NCI-H2196 treated with DMSO at 0.1 percent for 48 hours (cell line): ENCODE results near the gene WDFY4.
"Not testable (repeated sequence)": the region's sequence is repeated elsewhere in the genome, so short reads cannot be mapped to it uniquely, and the experiment has no call there.

ENCODE experiments used
- DNase-seq: peaks from one replicate; lab custom pipeline; 2025; ENCODE audit not compliant: unreplicated experiment; lab: John Stamatoyannopoulos, UW

WDFY4 gene, protein sequence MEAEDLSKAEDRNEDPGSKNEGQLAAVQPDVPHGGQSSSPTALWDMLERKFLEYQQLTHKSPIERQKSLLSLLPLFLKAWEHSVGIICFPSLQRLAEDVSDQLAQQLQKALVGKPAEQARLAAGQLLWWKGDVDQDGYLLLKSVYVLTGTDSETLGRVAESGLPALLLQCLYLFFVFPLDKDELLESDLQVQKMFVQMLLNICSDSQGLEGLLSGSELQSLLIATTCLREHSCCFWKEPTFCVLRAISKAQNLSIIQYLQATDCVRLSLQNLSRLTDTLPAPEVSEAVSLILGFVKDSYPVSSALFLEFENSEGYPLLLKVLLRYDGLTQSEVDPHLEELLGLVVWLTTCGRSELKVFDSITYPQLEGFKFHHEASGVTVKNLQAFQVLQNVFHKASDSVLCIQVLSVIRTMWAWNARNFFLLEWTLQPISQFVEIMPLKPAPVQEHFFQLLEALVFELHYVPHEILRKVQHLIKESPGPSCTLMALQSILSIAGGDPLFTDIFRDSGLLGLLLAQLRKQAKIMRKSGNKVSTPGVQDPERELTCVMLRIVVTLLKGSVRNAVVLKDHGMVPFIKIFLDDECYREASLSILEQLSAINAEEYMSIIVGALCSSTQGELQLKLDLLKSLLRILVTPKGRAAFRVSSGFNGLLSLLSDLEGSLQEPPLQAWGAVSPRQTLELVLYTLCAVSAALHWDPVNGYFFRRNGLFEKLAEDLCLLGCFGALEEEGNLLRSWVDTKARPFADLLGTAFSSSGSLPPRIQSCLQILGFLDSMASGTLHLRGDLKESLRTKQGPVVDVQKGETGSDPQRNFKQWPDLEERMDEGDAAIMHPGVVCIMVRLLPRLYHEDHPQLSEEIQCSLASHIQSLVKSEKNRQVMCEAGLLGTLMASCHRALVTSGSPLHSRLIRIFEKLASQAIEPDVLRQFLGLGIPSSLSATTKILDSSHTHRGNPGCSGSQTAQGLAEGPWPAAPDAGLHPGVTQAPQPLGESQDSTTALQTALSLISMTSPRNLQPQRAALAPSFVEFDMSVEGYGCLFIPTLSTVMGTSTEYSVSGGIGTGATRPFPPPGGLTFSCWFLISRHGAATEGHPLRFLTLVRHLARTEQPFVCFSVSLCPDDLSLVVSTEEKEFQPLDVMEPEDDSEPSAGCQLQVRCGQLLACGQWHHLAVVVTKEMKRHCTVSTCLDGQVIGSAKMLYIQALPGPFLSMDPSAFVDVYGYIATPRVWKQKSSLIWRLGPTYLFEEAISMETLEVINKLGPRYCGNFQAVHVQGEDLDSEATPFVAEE (N-terminal part only)

DNA sequence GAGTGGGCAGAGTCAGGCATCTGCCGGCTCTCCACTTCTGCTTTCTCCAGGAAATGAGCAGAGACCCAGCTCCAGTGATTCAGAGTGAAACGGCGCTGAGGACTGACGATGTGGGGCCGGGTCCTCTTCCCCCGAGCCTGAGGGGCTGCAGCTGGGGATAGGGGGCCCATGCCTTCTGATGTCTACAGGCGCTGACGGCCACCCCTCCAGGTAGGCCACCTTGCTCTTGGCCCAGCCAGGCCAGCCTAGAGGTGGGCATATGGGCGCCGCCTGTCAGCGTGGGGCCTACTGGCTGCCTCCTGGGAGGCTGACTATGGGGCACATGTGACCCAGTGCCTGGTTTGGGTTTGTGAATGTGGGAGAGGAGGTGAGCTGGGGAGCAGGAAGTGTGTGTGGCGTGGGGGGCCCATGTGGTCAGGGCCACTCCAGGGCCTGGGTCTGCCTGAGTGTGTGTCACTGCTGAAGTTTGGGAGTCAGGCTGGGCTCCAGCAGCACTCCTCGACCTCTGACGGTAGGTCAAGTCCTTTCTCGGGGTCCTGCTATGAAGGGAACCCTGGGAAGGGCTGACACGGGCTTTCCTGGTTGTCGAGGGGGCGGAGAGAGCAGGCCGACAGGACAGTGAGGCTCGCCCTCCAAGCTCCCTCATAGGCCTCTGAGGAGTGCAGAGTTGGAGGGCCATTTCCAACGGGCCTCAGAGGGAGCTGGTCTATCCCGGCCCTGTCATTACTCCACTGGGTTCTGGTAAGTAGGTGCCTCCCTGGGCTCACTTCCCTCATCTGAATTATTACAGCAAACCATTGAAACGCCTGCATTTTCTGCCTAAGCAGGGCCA is at the start of gene WDFY4:
TSS of gene WDFY4 (plus strand) at position 82 of the 832 bp plus-strand sequence. CDS start 24,860 bp downstream, outside the sequence.
- DNase-seq, result no peak

DNA sequence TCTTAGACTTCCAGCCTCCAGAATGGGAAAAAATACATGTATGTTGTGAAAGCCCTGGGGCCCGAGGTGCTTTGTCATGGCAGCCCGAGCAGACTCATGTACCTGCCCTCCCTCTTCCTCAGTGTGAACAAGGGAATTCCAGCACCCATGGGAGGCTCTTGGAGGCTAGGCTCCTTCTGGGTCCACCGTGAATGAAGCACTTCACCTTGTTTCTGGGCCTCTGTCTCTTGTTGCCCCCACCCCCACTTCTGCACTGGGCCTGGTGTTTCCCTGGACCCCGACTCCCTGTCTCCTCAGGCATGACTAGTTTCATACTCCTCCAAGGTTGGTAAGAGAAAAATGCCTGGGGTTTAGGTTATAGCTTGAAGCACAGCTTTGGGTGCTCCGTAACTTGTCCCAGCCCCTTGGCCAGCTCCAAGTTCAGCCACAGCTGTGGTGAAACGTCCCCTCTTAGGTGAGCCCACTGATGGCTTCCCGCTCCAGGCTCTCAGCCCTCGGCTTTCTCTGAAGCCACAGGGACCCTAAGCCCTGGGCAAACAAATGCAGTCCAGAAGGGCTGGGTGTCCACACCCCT is 49.6 kb upstream of the WDFY4 start:
- no peak for DNase-seq

DNA sequence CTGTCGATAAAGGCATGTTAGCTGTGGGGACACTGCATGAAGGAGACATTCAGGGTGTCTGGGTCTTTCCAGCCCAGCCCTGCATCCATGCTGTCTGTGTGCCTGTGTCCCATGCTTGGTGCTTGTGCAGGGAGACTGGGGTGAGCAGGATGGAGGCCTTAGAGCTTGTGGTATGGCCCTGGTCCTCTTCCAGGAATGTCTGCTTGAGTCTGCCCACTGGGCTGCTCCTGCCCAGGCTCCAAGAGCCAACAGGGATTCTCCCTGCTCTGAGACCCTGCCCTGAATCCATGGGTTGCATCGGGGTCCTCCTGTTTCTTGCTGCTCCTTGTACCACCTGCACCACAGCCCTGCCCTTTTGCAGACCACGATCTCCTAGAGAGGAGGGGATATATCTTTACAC is 48.4 kb upstream of the WDFY4 start:
- no peak for DNase-seq

DNA sequence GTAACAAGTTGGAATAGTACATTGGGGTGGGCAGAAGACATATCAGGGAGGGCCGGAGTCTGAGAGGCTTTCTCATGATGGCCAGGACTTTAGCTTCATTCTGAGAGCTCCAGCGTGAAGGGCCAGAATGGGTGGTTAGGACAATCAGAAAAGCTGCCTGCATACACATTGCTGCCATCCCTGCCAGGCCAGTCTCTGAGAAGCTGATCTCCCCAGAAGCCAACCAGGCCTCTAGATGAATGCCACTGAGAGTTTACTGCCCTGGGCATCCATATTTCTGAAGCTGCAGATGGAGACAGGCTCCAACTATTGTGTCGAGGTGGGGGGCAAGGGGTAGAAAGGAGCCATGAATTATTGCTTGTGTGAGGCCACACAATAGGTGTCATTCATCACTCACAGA is 47.8 kb upstream of the WDFY4 start:
- DNase-seq, result no peak

DNA sequence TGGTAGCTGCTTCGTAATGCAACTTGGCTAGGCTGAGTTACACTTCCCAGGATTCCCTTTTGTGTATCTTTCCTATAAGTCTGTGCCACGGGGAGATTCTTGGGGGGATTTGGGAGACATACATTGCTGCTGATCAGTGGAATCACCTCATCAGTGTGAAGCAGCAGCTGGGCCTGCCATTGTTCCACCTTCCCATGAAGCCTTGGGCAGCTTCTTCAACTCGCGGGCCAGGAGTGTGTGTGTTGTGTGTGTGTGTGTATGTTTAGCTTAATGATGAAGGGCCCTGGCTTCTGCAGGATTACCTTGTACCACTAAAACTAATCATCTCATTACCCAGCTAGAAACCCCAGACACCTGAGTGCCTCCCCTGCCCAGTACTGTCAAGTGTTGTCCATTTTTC is 46.5 kb upstream of the WDFY4 start:
- DNase-seq, result no peak

DNA sequence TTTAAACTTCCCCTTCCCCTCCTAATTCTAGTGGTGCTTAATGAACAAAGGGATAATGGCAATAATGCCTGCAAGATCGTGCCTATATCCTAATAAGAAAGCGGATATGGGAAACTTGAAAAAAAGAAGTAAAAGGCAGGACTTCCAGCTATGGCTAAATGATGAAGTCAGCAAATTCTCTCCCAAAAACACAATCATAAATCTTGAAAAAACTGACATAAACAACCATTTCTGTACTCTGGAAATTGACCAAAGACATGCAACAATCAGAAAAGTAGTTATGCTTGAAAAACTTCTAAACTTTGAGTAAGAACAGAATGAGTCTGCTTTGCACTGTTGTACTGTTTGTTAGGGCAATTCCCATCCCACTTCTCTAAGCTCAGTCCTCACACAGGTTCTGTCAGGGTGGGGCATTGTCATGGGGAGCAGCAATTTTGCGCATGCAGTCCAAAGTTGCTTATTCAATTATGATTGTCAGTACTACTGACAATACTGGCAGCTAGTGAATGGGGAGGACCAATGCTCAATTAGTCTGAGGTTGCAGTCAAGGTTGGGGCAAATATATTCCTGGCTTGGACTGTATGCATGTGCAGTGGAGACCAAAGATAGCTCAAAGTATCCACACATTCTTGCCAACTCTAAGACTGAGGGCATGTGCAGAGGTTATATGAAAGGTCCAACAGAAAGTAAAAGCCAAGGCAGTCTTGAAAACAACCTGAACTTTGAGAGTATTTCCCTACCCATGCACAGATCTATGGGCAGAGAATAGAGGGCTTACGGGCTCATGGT is 45.7 kb upstream of the WDFY4 start:
- no peak for DNase-seq

DNA sequence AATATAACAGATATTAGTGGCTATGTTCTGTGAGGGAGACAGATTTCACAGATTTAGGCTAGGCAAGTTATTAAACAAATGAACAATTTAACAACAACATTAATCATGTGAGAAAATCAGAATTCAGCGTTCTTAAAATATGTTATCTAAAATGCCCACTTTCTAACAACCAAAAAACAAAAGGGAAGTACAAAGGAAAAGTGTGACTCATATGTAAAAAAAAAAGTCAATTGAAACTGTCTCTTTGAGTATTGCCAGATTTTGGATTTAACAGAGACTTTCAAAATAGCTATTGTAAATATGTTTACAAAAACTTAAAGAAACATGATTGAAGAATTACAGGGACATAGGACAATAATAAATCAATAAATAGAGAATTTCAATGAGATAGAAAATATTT is 45.0 kb upstream of the WDFY4 start:
- no peak for DNase-seq

DNA sequence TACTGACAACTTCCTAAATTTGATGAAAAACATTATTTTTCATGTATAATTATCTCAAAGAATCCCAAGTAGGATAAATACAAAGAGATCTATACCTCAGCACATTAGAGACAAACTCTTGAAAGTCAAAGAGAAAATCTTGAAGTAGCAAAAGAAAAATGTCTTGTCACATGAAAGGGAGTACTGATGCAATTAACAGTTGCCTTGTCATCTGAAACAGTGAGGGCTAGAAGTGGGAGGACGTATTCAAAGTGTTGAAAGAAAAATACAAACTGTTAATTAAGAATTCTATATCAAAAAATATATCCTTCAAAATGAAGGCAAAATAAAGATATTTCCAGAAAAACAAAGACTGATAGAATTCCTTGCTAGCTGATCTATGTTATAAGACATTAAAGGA is 44.3 kb upstream of the WDFY4 start:
- no peak for DNase-seq

DNA sequence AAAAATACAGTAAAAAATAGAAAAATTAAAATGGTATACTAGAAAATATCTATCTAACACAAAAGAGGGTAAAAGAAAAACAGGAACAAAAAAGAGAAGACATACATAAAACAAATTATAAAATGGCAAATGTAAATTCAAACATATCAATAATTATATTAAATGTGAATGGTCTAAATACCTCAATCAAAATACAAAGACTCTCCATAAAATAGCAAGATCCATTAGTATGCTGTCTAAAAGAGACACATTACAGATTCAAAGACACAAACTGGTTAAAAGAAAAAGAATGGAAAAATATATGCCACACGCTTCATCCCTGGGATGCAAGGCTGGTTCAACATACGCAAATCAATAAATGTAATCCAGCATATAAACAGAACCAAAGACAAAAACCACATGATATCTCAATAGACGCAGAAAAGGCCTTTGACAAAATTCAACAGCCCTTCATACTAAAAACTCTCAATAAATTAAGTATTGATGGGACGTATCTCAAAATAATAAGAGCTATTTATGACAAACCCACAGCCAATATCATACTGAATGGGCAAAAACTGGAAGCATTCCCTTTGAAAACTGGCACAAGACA is 43.5 kb upstream of the WDFY4 start:
- not testable (repeated sequence) for DNase-seq

DNA sequence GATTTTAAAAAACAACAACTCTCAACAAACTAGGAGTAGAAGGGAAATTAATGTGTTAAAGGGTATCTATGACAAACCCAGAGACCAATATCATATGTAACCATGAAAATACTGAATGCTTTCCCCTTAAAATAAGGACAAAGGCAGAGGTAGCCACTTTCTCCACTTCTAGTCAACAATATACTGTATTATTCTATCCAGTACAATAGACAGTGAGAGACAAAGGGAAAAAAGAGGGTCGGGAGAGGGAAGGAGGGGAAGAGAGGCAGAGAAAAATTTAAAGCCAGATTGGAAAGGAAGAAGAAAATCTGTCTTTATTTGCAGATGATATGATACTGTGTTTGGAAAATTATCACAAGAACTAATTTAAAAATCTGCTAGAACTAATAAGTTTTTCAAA is 39.1 kb upstream of the WDFY4 start:
- DNase-seq, result no peak

DNA sequence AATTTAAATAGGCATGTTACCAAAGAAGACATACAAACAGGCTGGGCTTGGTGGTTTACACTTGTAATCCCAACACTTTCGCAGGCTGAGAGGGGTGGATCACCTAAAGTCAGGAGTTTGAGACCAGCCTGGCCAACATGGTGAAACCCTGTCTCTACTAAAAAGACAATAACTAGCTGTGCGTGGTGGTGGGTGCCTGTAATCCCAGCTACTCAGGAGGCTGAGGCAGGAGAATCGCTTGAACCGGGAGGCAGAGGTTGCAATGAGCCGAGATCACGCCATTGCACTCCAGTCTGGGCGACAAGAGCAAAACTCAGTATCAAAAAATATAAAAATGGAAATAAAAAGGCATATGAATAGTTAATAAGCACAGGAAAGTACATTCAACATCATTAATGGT is 37.6 kb upstream of the WDFY4 start:
- not testable (repeated sequence) for DNase-seq

DNA sequence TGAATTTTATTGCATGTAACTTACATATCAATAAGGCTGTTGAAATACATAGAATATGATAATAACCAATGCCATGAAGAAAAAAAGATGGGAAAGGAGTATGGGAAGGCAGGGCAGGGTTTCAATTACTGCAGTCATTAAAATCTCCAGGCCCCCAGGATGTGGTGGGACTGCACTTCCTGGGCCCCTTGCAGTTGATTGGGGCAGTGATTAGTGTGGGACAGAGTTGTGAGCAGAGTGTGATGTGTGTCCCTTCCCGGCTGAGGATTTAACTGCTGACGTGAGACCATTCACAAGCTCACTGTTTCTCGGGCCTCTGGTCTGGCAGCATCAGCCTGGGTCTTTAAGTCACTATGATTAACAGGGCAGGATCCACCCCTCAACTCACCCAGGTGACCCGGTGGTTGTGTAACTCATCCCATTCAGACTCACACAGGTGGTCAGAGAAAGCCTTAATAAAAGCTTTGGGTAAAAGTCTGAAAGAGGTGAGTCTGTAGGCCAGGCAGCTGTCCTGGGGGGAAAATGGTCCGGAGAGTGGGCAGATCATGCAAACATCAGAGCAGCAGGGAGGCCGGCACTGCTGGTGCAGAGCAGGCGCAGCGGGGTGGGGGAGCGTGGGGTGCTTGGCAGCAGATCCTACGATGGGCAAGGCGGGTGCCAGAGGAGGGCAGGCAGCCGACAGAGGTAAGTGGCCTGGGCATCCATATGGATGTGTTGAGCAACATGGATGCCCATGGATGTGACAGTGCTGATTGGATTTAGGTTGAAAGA is 36.3 kb upstream of the WDFY4 start:
- no peak for DNase-seq

DNA sequence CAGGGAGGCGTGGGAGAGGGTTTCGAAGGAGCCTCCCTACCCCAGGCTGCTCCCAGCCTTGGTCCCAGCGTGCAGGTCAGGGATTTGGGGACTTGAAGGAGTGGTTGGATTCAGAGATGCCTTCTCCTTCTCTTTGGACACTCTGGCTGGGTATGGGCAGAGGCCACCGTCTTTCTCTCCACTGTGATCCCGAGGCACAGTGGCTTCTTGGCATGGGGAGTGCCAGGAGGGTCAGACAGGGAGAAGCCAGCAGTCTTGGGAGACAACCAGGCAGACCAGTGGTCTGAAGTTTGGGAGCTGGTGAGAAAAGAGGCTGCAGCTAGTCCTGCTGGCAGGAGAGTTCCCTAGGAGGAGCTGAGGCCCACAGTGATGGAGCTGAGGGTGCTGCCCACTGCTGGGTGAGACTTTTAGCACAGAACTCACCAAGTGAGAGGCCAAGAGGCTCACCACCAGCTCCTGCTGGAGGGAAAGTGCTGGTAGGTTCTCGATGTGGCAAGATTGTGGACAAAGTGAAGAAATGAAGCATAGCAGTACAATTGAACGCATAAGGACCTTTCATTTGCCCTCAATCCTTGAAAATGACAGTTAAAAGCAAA is 35.2 kb upstream of the WDFY4 start:
- DNase-seq, result no peak

DNA sequence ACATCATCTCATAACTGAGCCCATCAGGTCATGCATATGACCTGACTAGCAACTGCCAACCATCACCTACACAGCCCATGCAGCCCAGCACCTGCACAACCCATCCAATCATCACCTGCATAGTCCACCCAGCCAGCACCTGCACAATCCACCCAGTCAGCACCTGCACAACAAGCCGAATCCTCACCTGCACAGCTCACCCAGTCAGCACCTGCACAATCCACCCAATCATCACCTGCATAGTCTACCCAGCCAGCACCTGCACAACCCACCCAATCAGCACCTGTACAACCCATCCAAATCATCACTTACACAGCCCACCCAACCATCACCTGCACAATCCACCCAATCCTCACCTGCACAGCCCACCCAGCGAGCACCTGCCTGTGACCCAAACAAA is 33.4 kb upstream of the WDFY4 start:
- DNase-seq, result no peak

DNA sequence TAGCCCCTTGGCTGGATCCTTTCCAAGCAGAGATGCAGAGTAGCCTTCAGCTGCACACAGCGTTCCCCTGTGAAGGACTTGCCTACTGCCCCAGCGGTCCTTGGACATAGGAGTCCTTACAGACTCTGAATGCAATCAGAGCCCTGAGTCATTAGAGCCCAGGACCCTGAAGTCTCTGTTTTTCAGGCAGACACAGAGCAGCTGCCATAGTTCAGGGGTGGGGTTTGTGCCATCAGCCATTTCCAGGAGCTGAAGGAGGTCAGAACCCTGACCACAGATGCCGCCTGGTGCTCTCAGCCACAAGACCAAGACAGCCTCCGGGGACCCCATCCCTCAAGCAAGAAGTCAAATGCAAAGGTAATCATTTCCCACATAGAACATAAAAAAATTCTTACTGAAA is 32.8 kb upstream of the WDFY4 start:
- DNase-seq, result no peak

DNA sequence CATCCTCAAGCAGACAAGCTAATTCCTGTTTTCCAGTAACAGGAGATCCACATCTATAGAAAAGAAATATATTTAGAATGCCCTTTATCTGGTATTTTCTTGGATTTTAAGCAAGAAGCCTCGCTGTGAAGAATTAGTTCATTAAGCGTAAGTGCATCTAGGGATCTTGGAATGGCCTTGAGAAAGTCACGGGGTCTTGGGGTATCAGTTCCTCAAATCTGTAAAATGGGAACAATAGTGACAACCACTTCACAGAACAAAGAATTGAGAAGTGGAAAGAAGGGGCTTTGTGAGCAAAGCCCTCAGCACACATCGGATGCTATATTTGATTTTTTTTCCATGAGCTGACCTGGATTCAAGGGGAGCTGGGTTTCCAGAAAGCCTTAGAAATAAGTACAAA is 32.3 kb upstream of the WDFY4 start:
- no peak for DNase-seq

DNA sequence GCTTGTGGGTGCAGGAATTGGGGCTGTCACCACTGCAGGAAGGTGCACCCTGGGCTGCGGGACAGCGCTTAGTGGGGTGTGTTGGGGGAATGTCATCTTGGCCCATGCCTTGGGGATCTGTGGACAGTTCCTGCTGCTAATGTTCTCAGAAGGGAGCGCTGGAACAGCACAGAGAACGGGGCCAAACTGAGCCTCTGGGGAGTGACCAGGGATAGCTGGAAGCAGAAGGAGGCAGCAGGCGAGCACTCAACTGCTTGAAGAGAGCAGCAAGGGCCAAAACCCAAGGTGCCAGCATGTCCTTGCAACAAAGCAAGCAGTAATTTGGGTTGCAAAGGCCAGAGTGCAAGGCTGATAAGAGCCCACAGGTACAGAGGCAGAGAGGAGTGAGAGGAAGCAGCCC is 31.3 kb upstream of the WDFY4 start:
- DNase-seq, result no peak
